Ascending aorta (tissue), 2 donors: ENCODE measurements around the gene CARM1. TPM values are rescaled to one million over a fixed set of nuclear protein-coding genes. Genes with fewer than 3 reads are reported as not detected.

Experiments used
- DNase-seq, 2 donors: peaks; one replicate each; pipeline ENCODE4 v3.0.0-alpha.2; 2019; ENCODE audit warnings: low spot score in 2 of 2
- H3K27ac ChIP-seq, 2 donors: fragments of 200-600 bp; sonication (generic); one replicate each; pipeline ENCODE4 v1.5.1; 2016 to 2017; ENCODE audit warnings: mild to moderate bottlenecking in 1 of 2
- H3K27me3 ChIP-seq: fragments of 200-600 bp; sonication (generic); one replicate; pipeline ENCODE4 v1.5.1; 2017
- H3K36me3 ChIP-seq, 2 donors: fragments of 200-600 bp; sonication (generic); one replicate each; pipeline ENCODE4 v1.5.1; 2016
- H3K4me1 ChIP-seq, 2 donors: fragments of 200-600 bp; sonication (generic); one replicate each; pipeline ENCODE4 v1.5.1; 2016 to 2017; ENCODE audit warnings: mild to moderate bottlenecking in 1 of 2
- H3K4me3 ChIP-seq, 2 donors: fragments of 200-600 bp; sonication (generic); one replicate each; pipeline ENCODE4 v1.5.1; 2016 to 2017; ENCODE audit warnings: mild to moderate bottlenecking in 1 of 2
- H3K9me3 ChIP-seq, 2 donors: fragments of 200-600 bp; sonication (generic); one replicate each; pipeline ENCODE4 v1.5.1; 2016
- CTCF ChIP-seq, 3 experiments: fragments of 200-600 bp in 2 of 3; fragments of 450-650 bp in 1 of 3; sonication (generic) in 2 of 3; IDR thresholded peaks; one replicate each; pipeline ENCODE4 v1.5.1; 2016 to 2019; ENCODE audit warnings: antibody characterized with exemption in 3 of 3, mild to moderate bottlenecking in 1 of 3, moderate library complexity in 1 of 3
- intact Hi-C: fragments of 100-400 bp; cut with DNase I; formaldehyde crosslinking; loops from one replicate; pipeline ENCODE4 v1.15.1; 2023
- total RNA-seq: library from RNA; depleted of rRNA; stranded (reverse); fragments of >200 nt; gene quantifications from one replicate; pipeline ENCODE4 v1.1.0, GENCODE V29; 2016

Gene CARM1
- total RNA-seq, 1 donor from 2014 or later = 22.9 TPM

- TF ChIP-seq CTCF (IDR thresholded peaks at IDR 0.05) = no peak
- intact Hi-C loops = no loop called here
- H3K4me1 ChIP-seq = peaks cover 0 to 2% of the 10 kb centered on the region in 2 donors
Observed at GRCh38 chr19:10889880-10890279, 18.5 kb downstream of the CARM1 start.

GRCh38 chr19:10891405-10892086 lies 20.2 kb downstream of the CARM1 start:
- intact Hi-C loops = no loop called here
- no peak overlapping the region for H3K27ac ChIP-seq
- H3K36me3 ChIP-seq = no peaks in the 10 kb centered on the region
- no peak for DNase-seq
- no peak overlapping the region for H3K4me3 ChIP-seq
- TF ChIP-seq CTCF (IDR thresholded peaks at IDR 0.05) = no peak
- no peaks in the 10 kb centered on the region for H3K27me3 ChIP-seq
- H3K9me3 ChIP-seq = no peaks in the 10 kb centered on the region
- H3K4me1 ChIP-seq = peaks cover 0 to 2% of the 10 kb centered on the region in 2 donors

More at GRCh38 chr19:10889880-10890279, 18.5 kb downstream of the CARM1 start:
- Histone ChIP-seq H3K36me3 (no peaks in the 10 kb centered on the region), H3K27me3 (no peaks in the 10 kb centered on the region), H3K4me3 (no peak overlapping the region), H3K27ac (no peak overlapping the region), H3K9me3 (no peaks in the 10 kb centered on the region)
- DNase-seq = no peak

- H3K4me3 ChIP-seq = no peak overlapping the region
- DNase-seq = no peak
- peaks cover 0 to 2% of the 10 kb centered on the region in 2 donors for H3K4me1 ChIP-seq
- H3K9me3 ChIP-seq = no peaks in the 10 kb centered on the region
- intact Hi-C loops = no loop called here
- H3K27ac ChIP-seq = no peak overlapping the region
- H3K36me3 ChIP-seq = no peaks in the 10 kb centered on the region
- TF ChIP-seq CTCF (IDR thresholded peaks at IDR 0.05) = no peak
- H3K27me3 ChIP-seq = no peaks in the 10 kb centered on the region
Observed at GRCh38 chr19:10892256-10892655, 20.9 kb downstream of the CARM1 start.

GRCh38 chr19:10894911-10895213 lies 23.5 kb downstream of the CARM1 start:
- H3K4me3 ChIP-seq = no peak overlapping the region
- H3K4me1 ChIP-seq = peaks cover 0 to 11% of the 10 kb centered on the region in 2 donors
- no peak for TF ChIP-seq CTCF (IDR thresholded peaks at IDR 0.05)
- H3K27me3 ChIP-seq = no peaks in the 10 kb centered on the region
- H3K36me3 ChIP-seq = no peaks in the 10 kb centered on the region
- no peak overlapping the region for H3K27ac ChIP-seq
- intact Hi-C loops = no loop called here
- no peak for DNase-seq
- H3K9me3 ChIP-seq = no peaks in the 10 kb centered on the region

- no peak for DNase-seq
- no peaks in the 10 kb centered on the region for H3K9me3 ChIP-seq
- no peaks in the 10 kb centered on the region for H3K36me3 ChIP-seq
- intact Hi-C loops = no loop called here
- no peak overlapping the region for H3K4me3 ChIP-seq
- TF ChIP-seq CTCF (IDR thresholded peaks at IDR 0.05) = no peak
- no peaks in the 10 kb centered on the region for H3K27me3 ChIP-seq
- H3K4me1 ChIP-seq = peaks cover 0 to 11% of the 10 kb centered on the region in 2 donors
- no peak overlapping the region for H3K27ac ChIP-seq
Observed at GRCh38 chr19:10895363-10895762, 24.0 kb downstream of the CARM1 start.

GRCh38 chr19:10895920-10896319 lies 24.6 kb downstream of the CARM1 start:
- H3K4me1 ChIP-seq = peaks cover 0 to 11% of the 10 kb centered on the region in 2 donors
- no peaks in the 10 kb centered on the region for H3K36me3 ChIP-seq
- no peak for TF ChIP-seq CTCF (IDR thresholded peaks at IDR 0.05)
- no peak overlapping the region for H3K4me3 ChIP-seq
- intact Hi-C loops = no loop called here
- no peak for DNase-seq
- H3K27me3 ChIP-seq = no peaks in the 10 kb centered on the region
- no peaks in the 10 kb centered on the region for H3K9me3 ChIP-seq
- no peak overlapping the region for H3K27ac ChIP-seq
